SK-N-SH (cell line): ENCODE measurements around the gene IRF2. TPM values are rescaled to one million over a fixed set of nuclear protein-coding genes. Genes with fewer than 3 reads are reported as not detected.
A peak's percentile ranks its signal among the peaks of the same experiment; 100 is the strongest.

ENCODE experiments used
- CTCF ChIA-PET: fragments of 300-600, 350-600 bp; formaldehyde crosslinking; extraction: SDS; loops from one replicate; lab custom pipeline; 2021; lab: Yijun Ruan, JAX
- POLR2A ChIA-PET: fragments of 350-600 bp; sonication (Branson Sonifier 250); formaldehyde crosslinking; extraction: SDS; loops from one replicate; lab custom pipeline; 2020; ENCODE audit warnings: antibody characterized with exemption, inconsistent platforms; lab: Yijun Ruan, JAX
- DNase-seq: peaks from one replicate; pipeline ENCODE4 v3.0.0; 2012
- H2AFZ ChIP-seq: fragments of 200-600 bp; sonication (generic); 2 replicates; pipeline ENCODE4 v1.8.1; 2016; ENCODE audit warnings: antibody characterized with exemption, mild to moderate bottlenecking, low read depth
- H3F3A ChIP-seq: fragments of 200-600 bp; sonication (generic); replicated peaks from 2 replicates; pipeline ENCODE3; 2016; ENCODE audit warnings: antibody characterized with exemption, mild to moderate bottlenecking; ENCODE audit not compliant: insufficient read depth
- H3K27ac ChIP-seq, 2 experiments: fragments of 200-500 bp in 1 of 2; fragments of 200-600 bp in 1 of 2; sonication (Bioruptor generic) in 1 of 2; sonication (generic), shearing (Covaris generic) in 1 of 2; 2 replicates each; pipeline versions ENCODE4 v1.5.1 to v1.6.1; 2014 to 2016; ENCODE audit warnings: low read depth in 2 of 2, inconsistent platforms in 1 of 2, low read length in 1 of 2, mild to moderate bottlenecking in 1 of 2, mixed read lengths in 1 of 2
- H3K27me3 ChIP-seq: fragments of 200-600 bp; sonication (generic), shearing (Covaris generic); 2 replicates; pipeline ENCODE4 v1.6.1; 2016; ENCODE audit warnings: mixed run types; ENCODE audit not compliant: insufficient read depth
- H3K36me3 ChIP-seq, 2 experiments: fragments of 200-500 bp in 1 of 2; fragments of 200-600 bp in 1 of 2; sonication (Bioruptor generic) in 1 of 2; sonication (generic) in 1 of 2; replicated peaks in 1 of 2; 2 replicates each; pipeline versions ENCODE3 to v1.5.1; 2014 to 2016; ENCODE audit warnings: low read length in 1 of 2, mild to moderate bottlenecking in 1 of 2; ENCODE audit not compliant: insufficient read depth in 2 of 2, control insufficient read depth in 1 of 2
- H3K4me1 ChIP-seq, 2 experiments: fragments of 200-500 bp in 1 of 2; fragments of 200-600 bp in 1 of 2; sonication (Bioruptor generic) in 1 of 2; sonication (generic), shearing (Covaris generic) in 1 of 2; 2 replicates each; pipeline versions ENCODE4 v1.5.1 to v1.6.1; 2014 to 2016; ENCODE audit warnings: low read depth in 1 of 2, low read length in 1 of 2, mixed run types in 1 of 2; ENCODE audit not compliant: insufficient read depth in 2 of 2, control insufficient read depth in 1 of 2
- H3K4me2 ChIP-seq: fragments of 200-600 bp; sonication (generic), shearing (Covaris generic); 2 replicates; pipeline ENCODE4 v1.6.1; 2017; ENCODE audit warnings: mixed run types
- H3K4me3 ChIP-seq, 2 experiments: fragments of 200-500 bp in 1 of 2; fragments of 200-600 bp in 1 of 2; sonication (Bioruptor generic) in 1 of 2; sonication (generic), shearing (Covaris generic) in 1 of 2; 2 replicates each; pipeline versions ENCODE4 v1.5.1 to v1.8.1; 2014 to 2016; ENCODE audit warnings: low read depth in 2 of 2, inconsistent platforms in 1 of 2, low read length in 1 of 2, mild to moderate bottlenecking in 1 of 2, mixed read lengths in 1 of 2, moderate library complexity in 1 of 2
- H3K79me2 ChIP-seq: fragments of 200-600 bp; sonication (generic); 2 replicates; pipeline ENCODE4 v1.8.1; 2017; ENCODE audit warnings: mild to moderate bottlenecking; ENCODE audit not compliant: insufficient read depth
- H3K9ac ChIP-seq: fragments of 200-600 bp; sonication (generic); 2 replicates; pipeline ENCODE4 v1.6.1; 2017; ENCODE audit warnings: mixed run types
- H3K9me2 ChIP-seq: fragments of 200-600 bp; sonication (generic); 2 replicates; pipeline ENCODE4 v1.6.1; 2017; ENCODE audit warnings: mixed run types
- H3K9me3 ChIP-seq: fragments of 200-600 bp; sonication (generic); 2 replicates; pipeline ENCODE4 v1.6.1; 2017; ENCODE audit warnings: mixed run types, mild to moderate bottlenecking, moderate library complexity
- H4K20me1 ChIP-seq: fragments of 200-600 bp; sonication (generic); 2 replicates; pipeline ENCODE4 v1.6.1; 2017; ENCODE audit warnings: mild to moderate bottlenecking, mixed run types; ENCODE audit not compliant: insufficient read depth
- CHD2 ChIP-seq: fragments of 150-350 bp; IDR thresholded peaks from 2 replicates; pipeline ENCODE4 v1.6.1; 2018; ENCODE audit warnings: low read length; ENCODE audit not compliant: partially characterized antibody
- EP300 ChIP-seq, 2 experiments: IDR thresholded peaks; 2 replicates each; pipeline versions ENCODE4 v1.4.0 to v1.6.1; 2012; ENCODE audit warnings: borderline replicate concordance in 1 of 2, low read depth in 1 of 2, low read length in 1 of 2
- EZH2phosphoT487 ChIP-seq: fragments of 200-600 bp; sonication (generic); IDR thresholded peaks from 2 replicates; pipeline ENCODE4 v1.6.1; 2017; ENCODE audit warnings: low read depth, mixed run types, mild to moderate bottlenecking, antibody characterized with exemption, moderate library complexity, borderline replicate concordance
- FOSL2 ChIP-seq: IDR thresholded peaks from 2 replicates; pipeline ENCODE4 v1.4.0; 2012; ENCODE audit warnings: low read depth, mild to moderate bottlenecking, moderate library complexity, borderline replicate concordance
- FOXJ3 ChIP-seq: sonication (generic); formaldehyde crosslinking; IDR thresholded peaks from 2 replicates; pipeline ENCODE4 v1.5.1; 2020; ENCODE audit warnings: mild to moderate bottlenecking, missing genetic modification reagents
- FOXM1 ChIP-seq: IDR thresholded peaks from 2 replicates; pipeline ENCODE4 v1.4.0; 2012; ENCODE audit warnings: low read depth, mild to moderate bottlenecking
- GATA2 ChIP-seq: sonication (generic); formaldehyde crosslinking; IDR thresholded peaks from 2 replicates; pipeline ENCODE4 v1.5.0; 2020; ENCODE audit warnings: mild to moderate bottlenecking, missing genetic modification reagents
- IRF3 ChIP-seq: fragments of 150-350 bp; IDR thresholded peaks from 2 replicates; pipeline ENCODE4 v1.6.1; 2016; ENCODE audit warnings: mild to moderate bottlenecking, low read depth, low read length
- MAX ChIP-seq: IDR thresholded peaks from 2 replicates; pipeline ENCODE4 v1.4.0; 2012; ENCODE audit warnings: low read depth
- MXI1 ChIP-seq: IDR thresholded peaks from 2 replicates; pipeline ENCODE4 v1.6.1; 2012; ENCODE audit warnings: mild to moderate bottlenecking, low read depth, low read length, improper control_type of control experiment
- NFIC ChIP-seq: IDR thresholded peaks from 2 replicates; pipeline ENCODE4 v1.4.0; 2012; ENCODE audit warnings: borderline replicate concordance
- RAD21 ChIP-seq: IDR thresholded peaks from 2 replicates; pipeline ENCODE4 v1.6.1; 2012; ENCODE audit warnings: mild to moderate bottlenecking, low read length
- RCOR1 ChIP-seq: fragments of 150-350 bp; IDR thresholded peaks from 2 replicates; pipeline ENCODE4 v1.6.1; 2017; ENCODE audit warnings: antibody characterized with exemption, low read length
- TAF1 ChIP-seq: IDR thresholded peaks from 2 replicates; pipeline ENCODE4 v1.6.1; 2012; ENCODE audit warnings: low read depth, mild to moderate bottlenecking, low read length, moderate library complexity, borderline replicate concordance
- YY1 ChIP-seq: IDR thresholded peaks from 2 replicates; pipeline ENCODE4 v1.4.0; 2012; ENCODE audit warnings: low read depth, mild to moderate bottlenecking
- WGBS: methylation state at CpG from one replicate; pipeline ENCODE4 v1.1.6; 2017; ENCODE audit warnings: low lambda C conversion rate; 5-methylcytosine and 5-hydroxymethylcytosine counted together
- polyA plus RNA-seq, 3 experiments: library from polyadenylated mRNA; depleted of rRNA; stranded (reverse); fragments of >200 nt; gene quantifications; 2 replicates each; pipeline ENCODE4 v1.2.3, GENCODE V29; 2012
- TF ChIP-seq, protein P1 (sequence below): fragments of 150-350 bp; IDR thresholded peaks from 2 replicates; pipeline ENCODE4 v1.6.1; 2017; ENCODE audit warnings: antibody characterized with exemption, low read length, low read depth, borderline replicate concordance
- TF ChIP-seq, protein P2 (sequence below): IDR thresholded peaks from 2 replicates; pipeline ENCODE4; 2012
- TF ChIP-seq, protein P3 (sequence below): IDR thresholded peaks from 2 replicates; pipeline ENCODE4 v1.6.1; 2012; ENCODE audit warnings: mild to moderate bottlenecking, low read depth, low read length, moderate library complexity

Gene IRF2
- polyA plus RNA-seq, 1 of the 3 experiments (the other 2 are of a cell fraction) = 23.3 TPM

GRCh38 chr4:184428787-184429186 is 45.6 kb downstream of the IRF2 start:
- TF ChIP-seq RCOR1 = no peak
- TF ChIP-seq, protein P1, sequence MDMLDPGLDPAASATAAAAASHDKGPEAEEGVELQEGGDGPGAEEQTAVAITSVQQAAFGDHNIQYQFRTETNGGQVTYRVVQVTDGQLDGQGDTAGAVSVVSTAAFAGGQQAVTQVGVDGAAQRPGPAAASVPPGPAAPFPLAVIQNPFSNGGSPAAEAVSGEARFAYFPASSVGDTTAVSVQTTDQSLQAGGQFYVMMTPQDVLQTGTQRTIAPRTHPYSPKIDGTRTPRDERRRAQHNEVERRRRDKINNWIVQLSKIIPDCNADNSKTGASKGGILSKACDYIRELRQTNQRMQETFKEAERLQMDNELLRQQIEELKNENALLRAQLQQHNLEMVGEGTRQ = no peak
- TF ChIP-seq, all 33 proteins: peak for 0
- Histone ChIP-seq H3K9me2 (no peaks in the 10 kb centered on the region), H3K27me3 (no peaks in the 10 kb centered on the region), H3K4me3 (no peak overlapping the region), H3K4me2 (no peak overlapping the region), H3F3A (peaks cover 5% of the 10 kb centered on the region), H3K27ac (no peak overlapping the region), H3K9ac (no peak overlapping the region), H4K20me1 (peaks cover 11% of the 10 kb centered on the region; the same call in 1 of the 2 replicates), H3K9me3 (no peaks in the 10 kb centered on the region), H3K4me1 (peaks cover 6 to 10% of the 10 kb centered on the region in 2 experiments; a peak in 2 of 4 replicates), H3K36me3 (peaks cover 10 to 15% of the 10 kb centered on the region in 2 experiments), H2AFZ (no peak overlapping the region), H3K79me2 (peaks cover 40% of the 10 kb centered on the region; the same call in 1 of the 2 replicates)
- DNase-seq = no peak
- POLR2A ChIA-PET = no interaction called here
- CTCF ChIA-PET = interaction anchor here (1.6 kb wide), 1 partner anchor 165 kb away, joined by 3 read pairs; no protein-coding TSS in a partner anchor
- 100% methylated on average over 10 of the region's 12 CpGs for WGBS

DNA sequence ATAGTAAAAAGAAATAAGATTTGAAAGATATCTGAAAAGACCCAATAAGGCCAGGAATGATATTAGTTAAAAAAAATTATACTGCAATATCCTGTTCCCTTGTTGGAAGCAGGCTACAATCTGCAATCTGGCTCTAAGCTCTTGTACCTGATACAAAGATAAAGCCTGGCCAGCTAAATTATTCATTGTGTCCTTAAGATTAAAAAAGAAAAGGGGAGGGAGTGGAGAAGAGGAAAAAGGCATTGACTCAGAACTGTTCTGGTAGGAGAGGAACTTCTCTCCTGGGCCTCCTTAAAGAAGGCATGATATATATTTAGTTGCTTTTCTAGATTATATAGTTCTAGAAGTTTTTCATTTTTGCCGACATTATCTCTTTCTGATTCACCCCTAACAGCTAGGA is 46.7 kb downstream of the IRF2 start:
- WGBS = 65% methylated on average over 1 of the region's 1 CpG
- Histone ChIP-seq H3K27ac (peak overlapping the region in 1 of 2 experiments; percentile 13; a peak in 1 of 4 replicates), H4K20me1 (peaks cover 11% of the 10 kb centered on the region; the same call in 1 of the 2 replicates), H3K4me3 (no peak overlapping the region), H3K9me2 (no peaks in the 10 kb centered on the region), H3K36me3 (peaks cover 12 to 18% of the 10 kb centered on the region in 2 experiments), H3K9me3 (no peaks in the 10 kb centered on the region), H3K9ac (no peak overlapping the region), H3F3A (peaks cover 5% of the 10 kb centered on the region), H3K4me1 (peaks cover 3 to 10% of the 10 kb centered on the region in 2 experiments; a peak in 2 of 4 replicates), H3K4me2 (0 out of 2 replicates have a peak overlapping the region, but pooled peaks have one; percentile 4), H3K27me3 (no peaks in the 10 kb centered on the region), H3K79me2 (peaks cover 31% of the 10 kb centered on the region; the same call in 1 of the 2 replicates), H2AFZ (no peak overlapping the region)
- ChIA-PET CTCF (interaction anchor here (0.6 to 1.6 kb wide), 3 partner anchors 10 to 164 kb away, joined by 3 read pairs; no protein-coding TSS in a partner anchor), POLR2A (no interaction called here)
- no peak for DNase-seq
- no peak for TF ChIP-seq IRF3
- TF ChIP-seq YY1 = no peak
- TF ChIP-seq, protein P2, sequence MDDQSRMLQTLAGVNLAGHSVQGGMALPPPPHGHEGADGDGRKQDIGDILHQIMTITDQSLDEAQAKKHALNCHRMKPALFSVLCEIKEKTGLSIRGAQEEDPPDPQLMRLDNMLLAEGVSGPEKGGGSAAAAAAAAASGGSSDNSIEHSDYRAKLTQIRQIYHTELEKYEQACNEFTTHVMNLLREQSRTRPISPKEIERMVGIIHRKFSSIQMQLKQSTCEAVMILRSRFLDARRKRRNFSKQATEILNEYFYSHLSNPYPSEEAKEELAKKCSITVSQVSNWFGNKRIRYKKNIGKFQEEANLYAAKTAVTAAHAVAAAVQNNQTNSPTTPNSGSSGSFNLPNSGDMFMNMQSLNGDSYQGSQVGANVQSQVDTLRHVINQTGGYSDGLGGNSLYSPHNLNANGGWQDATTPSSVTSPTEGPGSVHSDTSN = no peak
- no peak for TF ChIP-seq NFIC
- TF ChIP-seq MAX = no peak
- TF ChIP-seq CHD2 = no peak
- TF ChIP-seq FOSL2 = no peak
- TF ChIP-seq GATA2 (CRISPR knock-in tag) = no peak
- TF ChIP-seq RCOR1 = no peak
- no peak for TF ChIP-seq EP300 (IDR thresholded peaks at IDR 0.05; ENCODE audit: borderline replicate concordance in 1 of 2, low read depth in 1 of 2, low read length in 1 of 2)
- TF ChIP-seq FOXM1 = no peak
- no peak for TF ChIP-seq MXI1
- no peak for TF ChIP-seq FOXJ3 (CRISPR knock-in tag)
- TF ChIP-seq EZH2phosphoT487 = no peak
- TF ChIP-seq, protein P1 = no peak
- TF ChIP-seq TAF1 = no peak
- TF ChIP-seq, protein P3, sequence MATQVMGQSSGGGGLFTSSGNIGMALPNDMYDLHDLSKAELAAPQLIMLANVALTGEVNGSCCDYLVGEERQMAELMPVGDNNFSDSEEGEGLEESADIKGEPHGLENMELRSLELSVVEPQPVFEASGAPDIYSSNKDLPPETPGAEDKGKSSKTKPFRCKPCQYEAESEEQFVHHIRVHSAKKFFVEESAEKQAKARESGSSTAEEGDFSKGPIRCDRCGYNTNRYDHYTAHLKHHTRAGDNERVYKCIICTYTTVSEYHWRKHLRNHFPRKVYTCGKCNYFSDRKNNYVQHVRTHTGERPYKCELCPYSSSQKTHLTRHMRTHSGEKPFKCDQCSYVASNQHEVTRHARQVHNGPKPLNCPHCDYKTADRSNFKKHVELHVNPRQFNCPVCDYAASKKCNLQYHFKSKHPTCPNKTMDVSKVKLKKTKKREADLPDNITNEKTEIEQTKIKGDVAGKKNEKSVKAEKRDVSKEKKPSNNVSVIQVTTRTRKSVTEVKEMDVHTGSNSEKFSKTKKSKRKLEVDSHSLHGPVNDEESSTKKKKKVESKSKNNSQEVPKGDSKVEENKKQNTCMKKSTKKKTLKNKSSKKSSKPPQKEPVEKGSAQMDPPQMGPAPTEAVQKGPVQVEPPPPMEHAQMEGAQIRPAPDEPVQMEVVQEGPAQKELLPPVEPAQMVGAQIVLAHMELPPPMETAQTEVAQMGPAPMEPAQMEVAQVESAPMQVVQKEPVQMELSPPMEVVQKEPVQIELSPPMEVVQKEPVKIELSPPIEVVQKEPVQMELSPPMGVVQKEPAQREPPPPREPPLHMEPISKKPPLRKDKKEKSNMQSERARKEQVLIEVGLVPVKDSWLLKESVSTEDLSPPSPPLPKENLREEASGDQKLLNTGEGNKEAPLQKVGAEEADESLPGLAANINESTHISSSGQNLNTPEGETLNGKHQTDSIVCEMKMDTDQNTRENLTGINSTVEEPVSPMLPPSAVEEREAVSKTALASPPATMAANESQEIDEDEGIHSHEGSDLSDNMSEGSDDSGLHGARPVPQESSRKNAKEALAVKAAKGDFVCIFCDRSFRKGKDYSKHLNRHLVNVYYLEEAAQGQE = no peak
- no peak for TF ChIP-seq RAD21
